K562 (cell line): Measurements from ENCODE around the gene SH2D4B. TPM values are rescaled to one million over a fixed set of nuclear protein-coding genes. Genes with fewer than 3 reads are reported as not detected.

Experiments used
- ATAC-seq: fragments of 200-7000 bp; cut with Tn5 transposase; 3 replicates; pipeline ENCODE4 v1.9.1; 2020; ENCODE audit warnings: moderate library complexity
- BruUV-seq: library from RNA; stranded (reverse); fragments of 400-500 nt; replicated peaks from 2 replicates; lab custom pipeline; 2021; lab: Mats Ljungman, UMichigan
- CTCF ChIA-PET: fragments of 300-600 bp; formaldehyde crosslinking; extraction: SDS; loops from one replicate; lab custom pipeline; 2021; ENCODE audit warnings: low intra/inter-chr PET ratio; lab: Yijun Ruan, JAX
- POLR2A ChIA-PET: fragments of 300-600, 350-650 bp; sonication (Branson Sonifier 250); formaldehyde crosslinking; extraction: SDS; loops from one replicate; lab custom pipeline; 2021; ENCODE audit warnings: antibody characterized with exemption, inconsistent platforms; lab: Yijun Ruan, JAX
- DNase-seq, 4 experiments: peaks; one replicate each; pipeline versions ENCODE4 v3.0.0 to v3.0.0-alpha.2; 2011 to 2018; ENCODE audit warnings: low spot score in 3 of 4, mixed read lengths in 3 of 4; ENCODE audit errors: extremely low read depth in 1 of 4
- FAIRE-seq: peaks from 2 replicates; lab custom pipeline; 2011; peaks lifted over from hg19 to GRCh38; lab: Jason Lieb, UNC
- H2AFZ ChIP-seq: 2 replicates; pipeline ENCODE4 v1.6.0; 2011; ENCODE audit warnings: low read depth, low read length, control low read depth, inconsistent platforms
- H3K27ac ChIP-seq: fragments of 200-600 bp; 3 replicates; pipeline ENCODE4 v1.8.0; 2011; ENCODE audit warnings: low read depth, mild to moderate bottlenecking, control low read depth, inconsistent platforms, low read length, moderate library complexity, mixed read lengths; ENCODE audit errors: extremely low read depth
- H3K27me3 ChIP-seq, 2 experiments: fragments of 300-600 bp in 1 of 2; 2 replicates in 1 of 2; 3 replicates in 1 of 2; pipeline versions ENCODE4 v1.6.0 to v1.8.0; 2011; ENCODE audit warnings: inconsistent platforms in 2 of 2, low read length in 2 of 2, mild to moderate bottlenecking in 1 of 2, mixed read lengths in 1 of 2, moderate library complexity in 1 of 2; ENCODE audit not compliant: control insufficient read depth in 2 of 2, insufficient read depth in 2 of 2
- H3K36me3 ChIP-seq: fragments of 300-600 bp; 3 replicates; pipeline ENCODE4 v1.8.0; 2011; ENCODE audit warnings: mild to moderate bottlenecking, low read length, inconsistent platforms; ENCODE audit not compliant: control insufficient read depth, insufficient read depth
- H3K4me1 ChIP-seq, 2 experiments: fragments of 200-600 bp in 1 of 2; replicated peaks in 1 of 2; 2 replicates in 1 of 2; 3 replicates in 1 of 2; pipeline versions ENCODE4 v1.5.1 to v1.8.0; 2011; ENCODE audit warnings: inconsistent platforms in 2 of 2, low read length in 2 of 2, mild to moderate bottlenecking in 1 of 2, mixed read lengths in 1 of 2, moderate library complexity in 1 of 2; ENCODE audit not compliant: control insufficient read depth in 2 of 2, insufficient read depth in 2 of 2
- H3K4me2 ChIP-seq: 2 replicates; pipeline ENCODE4 v1.6.1; 2011; ENCODE audit warnings: low read length, control low read depth, inconsistent platforms, mixed read lengths; ENCODE audit not compliant: insufficient read depth
- H3K4me3 ChIP-seq: fragments of 200-600 bp; sonication (generic), shearing (Covaris generic); 2 replicates; pipeline ENCODE4 v1.5.1; 2016; ENCODE audit warnings: control low read depth, inconsistent platforms
- H3K79me2 ChIP-seq: fragments of 200-600 bp; 3 replicates; pipeline ENCODE4 v1.8.0; 2011; ENCODE audit warnings: low read length, inconsistent platforms; ENCODE audit not compliant: control insufficient read depth, insufficient read depth
- H3K9ac ChIP-seq, 2 experiments: 2 replicates each; pipeline versions ENCODE4 v1.6.0 to v1.6.1; 2011; ENCODE audit warnings: low read depth in 2 of 2, low read length in 2 of 2, control low read depth in 1 of 2, inconsistent platforms in 1 of 2, mild to moderate bottlenecking in 1 of 2, mixed read lengths in 1 of 2; ENCODE audit not compliant: insufficient read depth in 1 of 2
- H3K9me1 ChIP-seq: one replicate; pipeline ENCODE4 v1.6.0; 2011; ENCODE audit warnings: inconsistent platforms, mild to moderate bottlenecking, low read length, moderate library complexity; ENCODE audit not compliant: control insufficient read depth, insufficient read depth
- H3K9me3 ChIP-seq: replicated peaks from 2 replicates; pipeline ENCODE4 v1.5.1; 2011; ENCODE audit warnings: low read depth, low read length, inconsistent platforms; ENCODE audit not compliant: control insufficient read depth, insufficient read depth
- H4K20me1 ChIP-seq: replicated peaks from 2 replicates; pipeline ENCODE4 v1.6.1; 2011; ENCODE audit warnings: low read length, inconsistent platforms, mixed read lengths; ENCODE audit not compliant: control insufficient read depth, insufficient read depth
- CREB1 ChIP-seq, 2 experiments: sonication (generic) in 1 of 2; formaldehyde crosslinking in 1 of 2; IDR thresholded peaks; 2 replicates each; pipeline versions ENCODE4 v1.6.1 to v1.8.0; 2012 to 2022; ENCODE audit warnings: inconsistent platforms in 1 of 2, mild to moderate bottlenecking in 1 of 2, missing genetic modification reagents in 1 of 2, moderate library complexity in 1 of 2
- CREB3L1 ChIP-seq: fragments of 450-650 bp; IDR thresholded peaks from 2 replicates; pipeline ENCODE4 v1.6.1; 2014; ENCODE audit warnings: low read depth, mild to moderate bottlenecking, moderate library complexity, borderline replicate concordance
- E2F8 ChIP-seq: fragments of 450-650 bp; IDR thresholded peaks from 2 replicates; pipeline ENCODE4 v1.7.1; 2018; ENCODE audit warnings: mild to moderate bottlenecking, low read depth; ENCODE audit not compliant: partially characterized antibody
- LEF1 ChIP-seq: fragments of 450-650 bp; IDR thresholded peaks from 2 replicates; pipeline ENCODE4 v1.6.1; 2016; ENCODE audit warnings: mild to moderate bottlenecking
- SUPT5H ChIP-seq: fragments of 450-650 bp; IDR thresholded peaks from 2 replicates; pipeline ENCODE4 v1.6.1; 2016
- ZEB2 ChIP-seq: fragments of 450-650 bp; IDR thresholded peaks from 2 replicates; pipeline ENCODE4 v1.6.1; 2016
- ZNF133 ChIP-seq: fragments of 250-450 bp; sonication (Bioruptor Pico); IDR thresholded peaks from 2 replicates; pipeline ENCODE4 v1.4.0; 2020; ENCODE audit warnings: mild to moderate bottlenecking
- WGBS: fragments of 100-300 bp; shearing (Covaris generic); methylation state at CpG from one replicate; pipeline ENCODE4 v1.1.6; 2016; ENCODE audit warnings: low coverage, mixed read lengths; ENCODE audit not compliant: insufficient coverage; ENCODE audit errors: missing lambda C conversion rate; 5-methylcytosine and 5-hydroxymethylcytosine counted together
- in situ Hi-C: fragments of 300-500 bp; cut with MboI; formaldehyde crosslinking; loops from 4 replicates; pipeline ENCODE4 v1.15.0; 2018; ENCODE audit warnings: inconsistent platforms, mixed read lengths
- intact Hi-C: fragments of 100-400 bp; cut with micrococcal nuclease; formaldehyde crosslinking; loops from 2 replicates; pipeline ENCODE4 v1.14.2; 2022
- polyA plus RNA-seq, 8 experiments: library from polyadenylated mRNA; depleted of rRNA in 4 of 8; stranded (reverse) in 5 of 8; unstranded in 3 of 8; fragments of >200 nt; fragmentation: Nextera tagmentation in 2 of 8; fragmentation: Illumina TruSeq in 1 of 8; extraction: Ambion mirVana in 2 of 8; extraction: Trizol in 1 of 8; gene quantifications; 2 replicates each; pipeline versions ENCODE4 v1.2.1 to v1.2.3, GENCODE V29; 2011 to 2014; ENCODE audit warnings: inconsistent platforms in 1 of 8, missing spikeins in 1 of 8
- total RNA-seq, 7 experiments: library from RNA; depleted of rRNA in 6 of 7; stranded (reverse); fragments of >200 nt in 6 of 7; fragmentation: Illumina TruSeq in 2 of 7; extraction: Trizol in 2 of 7; gene quantifications; 2 replicates each; pipeline versions ENCODE4 v1.2.1 to v1.2.3, GENCODE V29; 2011 to 2021; ENCODE audit warnings: low replicate concordance in 1 of 7

SH2D4B gene
- total and polyA plus RNA-seq, 9 of the 15 experiments (the other 6 are each of a cell fraction or from before 2014, with no cell fraction given) = 0.03 to 0.14 (median 0.04) TPM; not detected in 4

GRCh38 chr10:80518807-80519360 lies 18.8 kb upstream of the SH2D4B start:
- Histone ChIP-seq H3K79me2 (no peaks in the 10 kb centered on the region), H3K27me3 (no peaks in the 10 kb centered on the region), H3K9me1 (no peaks in the 10 kb centered on the region), H2AFZ (no peak overlapping the region), H3K9ac (no peak overlapping the region), H3K4me1 (peaks cover 0 to 11% of the 10 kb centered on the region in 2 experiments; a peak in 2 of 5 replicates), H3K27ac (no peak overlapping the region), H3K4me2 (no peak overlapping the region), H3K36me3 (peaks cover 61% of the 10 kb centered on the region), H3K4me3 (no peak overlapping the region)
- POLR2A ChIA-PET = interaction anchor here (0.8 to 1.0 kb wide), 2 partner anchors 13 to 69 kb away, joined by 3 read pairs; no protein-coding TSS in a partner anchor
- BruUV-seq = TSS peak; percentile 8
- no peak for ATAC-seq
- in situ Hi-C loops (no loop called here), intact Hi-C loops (no loop called here)
- no peak for FAIRE-seq
- WGBS = 88% methylated on average over 7 of the region's 7 CpGs
- CTCF ChIA-PET = no interaction called here
- DNase-seq = no peak
- no peak for TF ChIP-seq ZNF133
- TF ChIP-seq SUPT5H = 0 out of 2 replicates have a peak, but pooled peaks have one; percentile 31
- no peak for TF ChIP-seq ZEB2
- TF ChIP-seq CREB3L1 = no peak
- no peak for TF ChIP-seq CREB1 (IDR thresholded peaks at IDR 0.05)
- TF ChIP-seq CREB1 (CRISPR knock-in tag; IDR thresholded peaks at IDR 0.05) = no peak
- TF ChIP-seq LEF1 = no peak
- no peak for TF ChIP-seq E2F8
- TF ChIP-seq, all 486 proteins: peak for 1
- Histone ChIP-seq H4K20me1 (no peaks in the 10 kb centered on the region; the same call in 1 of the 2 replicates), H3K9me3 (no peaks in the 10 kb centered on the region)
